ENCODE measurements around the gene FERD3L. TPM values are rescaled to one million over a fixed set of nuclear protein-coding genes. Genes with fewer than 3 reads are reported as not detected.

FERD3L gene
- total and polyA plus RNA-seq, 2 of the 8 experiments (the other 6 are each of a cell fraction or from before 2014, with no cell fraction given) = not detected

DNA sequence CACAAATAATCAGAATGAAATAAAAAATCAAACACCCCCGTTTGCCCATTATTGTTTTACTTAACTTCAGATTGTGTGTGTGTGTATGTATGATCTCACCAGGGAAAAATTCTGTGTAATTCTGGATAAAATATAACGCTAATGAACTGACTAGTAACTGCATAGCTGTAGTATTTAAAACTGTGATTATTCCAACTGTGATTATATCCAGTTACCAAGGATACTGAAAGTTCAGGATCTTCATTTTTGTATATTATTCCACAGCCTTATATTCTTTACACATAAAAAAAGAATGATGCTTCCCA lies 30.7 kb downstream of the FERD3L start:
- ChIA-PET POLR2A (ENCODE audit: partially characterized antibody) (interaction anchor here (0.9 kb wide), 1 partner anchor 31 kb away, joined by 3 read pairs; no protein-coding TSS in a partner anchor), CTCF (ENCODE audit: partially characterized antibody) (interaction anchor here (1.4 kb wide), 1 partner anchor 44 kb away, joined by 5 read pairs; no protein-coding TSS in a partner anchor)
- no peak overlapping the region for H2BK20ac ChIP-seq (ENCODE audit: low read length)
- H4K91ac ChIP-seq (replicated peaks; ENCODE audit: insufficient read length, low read length) = no peak overlapping the region
- no peak overlapping the region for H3K23ac ChIP-seq (ENCODE audit: insufficient read length)
- H3K4ac ChIP-seq (replicated peaks; ENCODE audit: insufficient read length, low read depth, low read length) = no peak overlapping the region
- H3K79me1 ChIP-seq (ENCODE audit: low read depth, low read length) = no peaks in the 10 kb centered on the region
- H3K4me2 ChIP-seq (ENCODE audit: insufficient read depth in 1 of 2, low read depth in 2 of 2, low read length in 2 of 2) = no peak overlapping the region
- H3K9me3 ChIP-seq (ENCODE audit: insufficient read depth in 2 of 2, low read depth in 1 of 2, low read length in 1 of 2) = no peaks in the 10 kb centered on the region
- H2AFZ ChIP-seq (ENCODE audit: low read length) = no peak overlapping the region
- H3K36me3 ChIP-seq (ENCODE audit: control insufficient read depth in 2 of 4, insufficient read depth in 4 of 4, low read length in 3 of 4) = no peaks in the 10 kb centered on the region; a peak in 1 of 8 replicates
- no peak overlapping the region for H2BK5ac ChIP-seq (ENCODE audit: low read depth, low read length)
- peaks cover 18% of the 10 kb centered on the region; the same call in 1 of the 2 replicates for H3K23me2 ChIP-seq (ENCODE audit: low read depth, low read length)
- no peak for TF ChIP-seq JUND (IDR thresholded peaks at IDR 0.05; ENCODE audit: low read length)
- TF ChIP-seq BACH1 (IDR thresholded peaks at IDR 0.05; ENCODE audit: low read length) = no peak
- TF ChIP-seq, protein P1, sequence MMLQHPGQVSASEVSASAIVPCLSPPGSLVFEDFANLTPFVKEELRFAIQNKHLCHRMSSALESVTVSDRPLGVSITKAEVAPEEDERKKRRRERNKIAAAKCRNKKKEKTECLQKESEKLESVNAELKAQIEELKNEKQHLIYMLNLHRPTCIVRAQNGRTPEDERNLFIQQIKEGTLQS (IDR thresholded peaks at IDR 0.05; ENCODE audit: insufficient read depth, low read depth, low read length) = no peak
- TF ChIP-seq BCL11A (IDR thresholded peaks at IDR 0.05; ENCODE audit: low read depth in 2 of 2, low read length in 2 of 2) = no peak
- TF ChIP-seq SP2 (IDR thresholded peaks at IDR 0.05; ENCODE audit: low read length) = no peak
- no peak for TF ChIP-seq KDM4A (IDR thresholded peaks at IDR 0.05; ENCODE audit: low read depth, low read length, severe bottlenecking)
- TF ChIP-seq, protein P2, sequence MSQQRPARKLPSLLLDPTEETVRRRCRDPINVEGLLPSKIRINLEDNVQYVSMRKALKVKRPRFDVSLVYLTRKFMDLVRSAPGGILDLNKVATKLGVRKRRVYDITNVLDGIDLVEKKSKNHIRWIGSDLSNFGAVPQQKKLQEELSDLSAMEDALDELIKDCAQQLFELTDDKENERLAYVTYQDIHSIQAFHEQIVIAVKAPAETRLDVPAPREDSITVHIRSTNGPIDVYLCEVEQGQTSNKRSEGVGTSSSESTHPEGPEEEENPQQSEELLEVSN (IDR thresholded peaks at IDR 0.05) = no peak
- no peak for TF ChIP-seq SUZ12 (IDR thresholded peaks at IDR 0.05; ENCODE audit: low read length)
- no peak for TF ChIP-seq PHF8 (conservative IDR thresholded peaks at IDR 0.05; ENCODE audit: low read depth, low read length)
- H3K4me1 ChIP-seq (replicated peaks in 1 of 4; ENCODE audit: control insufficient read depth in 3 of 4, insufficient read depth in 4 of 4, low read length in 3 of 4) = peaks cover 12 to 32% (median 19%) of the 10 kb centered on the region in 4 experiments
- H3K4me3 ChIP-seq (ENCODE audit: extremely low read depth in 1 of 4, insufficient read depth in 2 of 4, low read depth in 3 of 4, low read length in 4 of 4) = no peak overlapping the region
- H3K14ac ChIP-seq (ENCODE audit: insufficient read length) = no peak overlapping the region
- no peaks in the 10 kb centered on the region for H3K79me2 ChIP-seq (ENCODE audit: control insufficient read depth in 1 of 2, insufficient read depth in 2 of 2, low read length in 2 of 2)
- H4K5ac ChIP-seq (ENCODE audit: insufficient read length, low read depth, low read length) = no peak overlapping the region
- WGBS, 2 experiments (ENCODE audit: extremely low coverage in 1 of 2, insufficient coverage in 1 of 2, insufficient read length in 1 of 2, insufficient replicate concordance in 2 of 2, low coverage in 1 of 2, low lambda C conversion rate in 2 of 2, missing lambda C conversion rate in 1 of 2) = 9% methylated on average over 2 of the region's 2 CpGs; no CpG with 5 or more reads in 1 of the 2 experiments
- H3K27me3 ChIP-seq (replicated peaks in 1 of 4; ENCODE audit: control insufficient read depth in 3 of 4, extremely low read depth in 1 of 4, insufficient read depth in 3 of 4, low read length in 3 of 4) = peaks cover 70 to 99% (median 91%) of the 10 kb centered on the region in 4 experiments
- H2BK12ac ChIP-seq (ENCODE audit: low read depth, low read length) = no peak overlapping the region
- DNase-seq (ENCODE audit: low read depth in 1 of 2, low spot score in 2 of 2) = no peak
- H2AK5ac ChIP-seq (ENCODE audit: low read depth, low read length) = no peak overlapping the region
- H3K56ac ChIP-seq (replicated peaks; ENCODE audit: insufficient read length, low read depth, low read length) = no peak overlapping the region
- no peak overlapping the region for H4K8ac ChIP-seq (ENCODE audit: extremely low read depth, insufficient read depth, low read length)
- H4K20me1 ChIP-seq (replicated peaks in 1 of 2; ENCODE audit: control insufficient read depth in 1 of 2, insufficient read depth in 2 of 2, low read length in 2 of 2) = peaks cover 6 to 19% of the 10 kb centered on the region in 2 experiments
- no peak overlapping the region for H2BK15ac ChIP-seq (ENCODE audit: low read length)
- no peak overlapping the region for H2BK120ac ChIP-seq (replicated peaks; ENCODE audit: low read depth, low read length)
- H3K9ac ChIP-seq (replicated peaks in 1 of 4; ENCODE audit: extremely low read depth in 1 of 4, low read depth in 3 of 4, low read length in 3 of 4) = no peak overlapping the region
- no peak overlapping the region for H3K27ac ChIP-seq (ENCODE audit: low read depth, low read length)
- no peak overlapping the region for H3K18ac ChIP-seq (ENCODE audit: extremely low read depth, low read length)
- FAIRE-seq = no peak

Measured in H1 (cell line).